Body of pancreas (tissue), 4 donors: Measurements from ENCODE around the gene PLPPR2. TPM values are rescaled to one million over a fixed set of nuclear protein-coding genes. Genes with fewer than 3 reads are reported as not detected.
A peak's percentile ranks its signal among the peaks of the same experiment; 100 is the strongest.

ENCODE experiments used
- ATAC-seq: fragments of 150-250 bp; one replicate; pipeline ENCODE4 v1.9.1; 2016
- DNase-seq, 4 donors: peaks; one replicate each; pipeline ENCODE4 v3.0.0-alpha.2; 2019
- H3K27ac ChIP-seq, 4 donors: fragments of 200-600 bp; sonication (generic); 1 replicate in 3 of 4; 2 replicates in 1 of 4; pipeline versions ENCODE4 v1.5.1 to v1.6.1; 2016 to 2019; ENCODE audit warnings: mild to moderate bottlenecking in 1 of 4, mixed read lengths in 1 of 4, moderate library complexity in 1 of 4
- H3K27me3 ChIP-seq, 2 donors: fragments of 200-600 bp; sonication (generic); one replicate each; pipeline ENCODE4 v1.6.0; 2016; ENCODE audit warnings: mild to moderate bottlenecking in 1 of 2
- H3K36me3 ChIP-seq, 2 donors: fragments of 200-600 bp; sonication (generic); replicated peaks in 1 of 2; 2 replicates each; pipeline ENCODE4 v1.5.1; 2016; ENCODE audit warnings: low read depth in 2 of 2; ENCODE audit not compliant: insufficient read depth in 1 of 2
- H3K4me1 ChIP-seq: fragments of 200-600 bp; sonication (generic); one replicate; pipeline ENCODE4 v1.6.0; 2016
- H3K4me3 ChIP-seq, 2 donors: fragments of 200-600 bp; sonication (generic); 1 replicate in 1 of 2; 2 replicates in 1 of 2; pipeline ENCODE4 v1.5.1; 2016 to 2019
- H3K9me3 ChIP-seq, 3 donors: fragments of 200-600 bp; sonication (generic); 1 replicate in 2 of 3; 2 replicates in 1 of 3; pipeline ENCODE4 v1.5.1; 2016
- POLR2A ChIP-seq, 3 donors: fragments of 450-650 bp; IDR thresholded peaks; one replicate each; pipeline ENCODE4 v1.6.1; 2016; ENCODE audit warnings: antibody characterized with exemption in 3 of 3, mild to moderate bottlenecking in 2 of 3
- WGBS, 2 donors: methylation state at CpG; one replicate each; pipeline ENCODE4 v1.1.5; 2017; 5-methylcytosine and 5-hydroxymethylcytosine counted together
- intact Hi-C: fragments of 100-400 bp; cut with DNase I; formaldehyde crosslinking; loops from one replicate; pipeline ENCODE4 v1.15.1; 2023
- total RNA-seq, 2 donors: library from RNA; depleted of rRNA; stranded (reverse); fragments of >200 nt; gene quantifications; one replicate each; pipeline ENCODE4 v1.1.0, GENCODE V29; 2016
- TF ChIP-seq, protein P1 (sequence below), 7 experiments: fragments of 450-650 bp in 4 of 7; fragments of 200-600 bp in 3 of 7; sonication (generic) in 3 of 7; IDR thresholded peaks; one replicate each; pipeline ENCODE4 v1.5.1; 2016 to 2019; ENCODE audit warnings: antibody characterized with exemption in 7 of 7

Gene PLPPR2
- total RNA-seq, 2 donors from 2014 or later = 9.9 to 30.3 TPM

- Histone ChIP-seq H3K27me3 (no peaks in the 10 kb centered on the region), H3K27ac (peak overlapping the region in 2 of 4 donors; percentile 55 to 64), H3K36me3 (no peaks in the 10 kb centered on the region), H3K9me3 (no peaks in the 10 kb centered on the region), H3K4me1 (peaks cover 37% of the 10 kb centered on the region), H3K4me3 (no peak overlapping the region)
- ATAC-seq (no peak), DNase-seq (no peak)
- intact Hi-C loops = no loop called here
- TF ChIP-seq, protein P1, sequence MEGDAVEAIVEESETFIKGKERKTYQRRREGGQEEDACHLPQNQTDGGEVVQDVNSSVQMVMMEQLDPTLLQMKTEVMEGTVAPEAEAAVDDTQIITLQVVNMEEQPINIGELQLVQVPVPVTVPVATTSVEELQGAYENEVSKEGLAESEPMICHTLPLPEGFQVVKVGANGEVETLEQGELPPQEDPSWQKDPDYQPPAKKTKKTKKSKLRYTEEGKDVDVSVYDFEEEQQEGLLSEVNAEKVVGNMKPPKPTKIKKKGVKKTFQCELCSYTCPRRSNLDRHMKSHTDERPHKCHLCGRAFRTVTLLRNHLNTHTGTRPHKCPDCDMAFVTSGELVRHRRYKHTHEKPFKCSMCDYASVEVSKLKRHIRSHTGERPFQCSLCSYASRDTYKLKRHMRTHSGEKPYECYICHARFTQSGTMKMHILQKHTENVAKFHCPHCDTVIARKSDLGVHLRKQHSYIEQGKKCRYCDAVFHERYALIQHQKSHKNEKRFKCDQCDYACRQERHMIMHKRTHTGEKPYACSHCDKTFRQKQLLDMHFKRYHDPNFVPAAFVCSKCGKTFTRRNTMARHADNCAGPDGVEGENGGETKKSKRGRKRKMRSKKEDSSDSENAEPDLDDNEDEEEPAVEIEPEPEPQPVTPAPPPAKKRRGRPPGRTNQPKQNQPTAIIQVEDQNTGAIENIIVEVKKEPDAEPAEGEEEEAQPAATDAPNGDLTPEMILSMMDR (IDR thresholded peaks at IDR 0.05) = no peak
- TF ChIP-seq POLR2A (IDR thresholded peaks at IDR 0.05) = no peak
- 60 to 78% methylated on average over 5 of the region's 5 CpGs for WGBS, 2 donors
Measured at GRCh38 chr19:11384778-11385129, 29.5 kb downstream of the PLPPR2 start.

DNA sequence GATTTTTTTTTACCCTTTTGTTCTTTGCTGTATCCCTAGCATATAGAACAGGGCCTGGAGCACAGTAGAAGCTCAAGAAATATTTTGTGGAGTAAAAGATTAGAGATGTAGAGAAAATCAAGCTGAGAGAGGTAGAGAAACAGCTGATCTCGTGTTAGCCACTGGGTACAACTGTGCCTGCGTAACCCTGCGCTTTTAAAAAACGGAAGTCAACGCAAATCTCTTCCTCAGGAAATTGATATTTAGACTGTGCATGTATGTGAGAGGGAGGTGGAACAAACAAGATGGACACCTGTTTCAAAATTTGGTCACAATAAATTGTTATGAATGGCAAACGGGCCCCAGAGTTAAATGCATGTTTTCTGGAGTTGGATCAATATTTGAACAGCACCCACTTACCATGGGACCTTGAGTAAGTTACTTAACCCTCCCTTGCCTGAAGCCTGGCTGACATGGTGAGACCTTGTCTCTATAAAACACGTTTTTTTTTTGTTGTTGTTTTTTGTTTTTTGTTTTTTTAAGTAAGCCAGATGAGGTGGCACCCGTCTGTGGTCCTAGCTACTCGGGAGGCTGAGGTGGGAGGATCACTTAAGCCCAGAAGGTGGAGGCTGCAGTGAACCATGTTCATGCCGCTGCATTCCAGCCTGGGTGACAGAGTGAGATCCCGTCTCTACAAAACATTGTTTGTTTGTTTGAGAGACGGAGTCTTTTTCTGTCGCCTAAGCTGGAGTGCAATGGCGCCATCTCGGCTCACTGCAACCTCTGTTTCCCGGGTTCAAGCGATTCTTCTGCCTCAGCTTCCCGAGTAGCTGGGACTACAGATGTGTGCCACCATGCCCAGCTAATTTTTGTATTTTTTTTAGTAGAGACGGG is 32.2 kb downstream of the PLPPR2 start:
- no peak for ATAC-seq
- Histone ChIP-seq H3K4me1 (peaks cover 19% of the 10 kb centered on the region), H3K9me3 (no peaks in the 10 kb centered on the region), H3K27me3 (no peaks in the 10 kb centered on the region), H3K4me3 (no peak overlapping the region), H3K36me3 (no peaks in the 10 kb centered on the region), H3K27ac (no peak overlapping the region)
- DNase-seq = no peak
- TF ChIP-seq POLR2A (IDR thresholded peaks at IDR 0.05) = no peak
- TF ChIP-seq, protein P1 (IDR thresholded peaks at IDR 0.05) = no peak
- intact Hi-C loops = no loop called here
- 70 to 76% methylated on average over 19 of the region's 19 CpGs for WGBS, 2 donors

GRCh38 chr19:11390359-11390758 is 35.1 kb downstream of the PLPPR2 start:
- H3K4me3 ChIP-seq = no peak overlapping the region
- DNase-seq (no peak), ATAC-seq (no peak)
- H3K4me1 ChIP-seq = no peaks in the 10 kb centered on the region
- H3K36me3 ChIP-seq = peaks cover 0 to 3% of the 10 kb centered on the region in 2 donors
- intact Hi-C loops = no loop called here
- H3K27ac ChIP-seq = no peak overlapping the region
- no peaks in the 10 kb centered on the region for H3K9me3 ChIP-seq
- 90 to 95% methylated on average over 2 of the region's 2 CpGs for WGBS, 2 donors
- no peaks in the 10 kb centered on the region for H3K27me3 ChIP-seq
- no peak for TF ChIP-seq POLR2A (IDR thresholded peaks at IDR 0.05)
- TF ChIP-seq, protein P1 (IDR thresholded peaks at IDR 0.05) = no peak

- H3K36me3 ChIP-seq = peaks cover 0 to 3% of the 10 kb centered on the region in 2 donors
- no peak overlapping the region for H3K4me3 ChIP-seq
- ATAC-seq (no peak), DNase-seq (no peak)
- intact Hi-C loops = no loop called here
- no peaks in the 10 kb centered on the region for H3K9me3 ChIP-seq
- TF ChIP-seq, protein P1 (IDR thresholded peaks at IDR 0.05) = no peak
- TF ChIP-seq POLR2A (IDR thresholded peaks at IDR 0.05) = no peak
- H3K27ac ChIP-seq = no peak overlapping the region
- H3K4me1 ChIP-seq = no peaks in the 10 kb centered on the region
- H3K27me3 ChIP-seq = no peaks in the 10 kb centered on the region
- 76 to 89% methylated on average over 4 of the region's 4 CpGs for WGBS, 2 donors
Measured at GRCh38 chr19:11390933-11391680, 35.9 kb downstream of the PLPPR2 start.
